Muscle of leg (tissue), 11 donors: ENCODE data around the gene ZNF341. TPM values are rescaled to one million over a fixed set of nuclear protein-coding genes. Genes with fewer than 3 reads are reported as not detected.
"Not testable (repeated sequence)": the region's sequence is repeated elsewhere in the genome, so short reads cannot be mapped to it uniquely, and the experiment has no call there.

ENCODE experiments used
- DNase-seq: peaks from one replicate; pipeline ENCODE4 v3.0.0; 2013
- H3K27ac ChIP-seq: one replicate; pipeline ENCODE4 v1.5.1; 2013; ENCODE audit warnings: mild to moderate bottlenecking, low read length, control low read depth
- H3K27me3 ChIP-seq: one replicate; pipeline ENCODE4 v1.6.1; 2013; ENCODE audit warnings: low read length; ENCODE audit not compliant: control insufficient read depth, insufficient read depth
- H3K36me3 ChIP-seq: one replicate; pipeline ENCODE4 v1.6.1; 2013; ENCODE audit warnings: low read length; ENCODE audit not compliant: control insufficient read depth, insufficient read depth
- H3K4me1 ChIP-seq: one replicate; pipeline ENCODE4 v1.6.1; 2013; ENCODE audit warnings: low read length; ENCODE audit not compliant: control insufficient read depth, insufficient read depth
- H3K4me3 ChIP-seq: one replicate; pipeline ENCODE4 v1.5.1; 2013; ENCODE audit warnings: low read length, control low read depth
- H3K9me3 ChIP-seq: replicated peaks from 2 replicates; pipeline ENCODE4 v1.6.1; 2013; ENCODE audit warnings: low read depth, low read length; ENCODE audit not compliant: control insufficient read depth
- WGBS: methylation state at CpG from one replicate; pipeline ENCODE4 v1.1.5; 2013; ENCODE audit warnings: missing lambda C conversion rate; ENCODE audit not compliant: insufficient coverage; 5-methylcytosine and 5-hydroxymethylcytosine counted together
- polyA plus RNA-seq, 8 donors: library from polyadenylated mRNA; unstranded; fragments of 120-200 nt; gene quantifications; one replicate each; pipeline versions ENCODE4 v1.2.1 to v1.2.3, GENCODE V29; 2013; ENCODE audit warnings: inconsistent platforms in 1 of 8, low replicate concordance in 1 of 8; ENCODE audit not compliant: insufficient read length in 8 of 8, insufficient read depth in 1 of 8
- total RNA-seq: library from RNA; stranded (reverse); fragments of 120-200 nt; gene quantifications from one replicate; pipeline ENCODE4 v1.2.4, GENCODE V29; 2013

Gene ZNF341
- total and polyA plus RNA-seq, 9 donors = 1.3 to 3.2 (median 2.8) TPM

DNA sequence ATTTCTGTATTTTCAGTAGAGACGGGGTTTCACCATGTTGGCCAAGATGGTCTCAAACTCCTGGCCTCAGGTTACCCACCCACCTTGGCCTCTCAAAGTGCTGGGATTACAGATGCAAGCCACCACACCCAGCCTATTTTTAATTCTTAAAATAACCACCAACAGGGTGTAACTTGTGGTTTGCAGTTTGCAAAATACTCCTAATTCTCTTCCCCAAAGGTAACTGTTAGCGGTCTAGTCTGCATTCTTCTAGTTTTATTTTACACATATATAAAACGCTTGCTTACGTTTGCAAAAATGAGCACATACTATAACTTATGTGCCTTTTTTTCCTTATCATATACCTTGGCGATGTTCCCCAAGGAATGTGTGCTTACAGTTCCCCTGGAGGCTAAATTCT lies 53.7 kb downstream of the ZNF341 start:
- H3K36me3 ChIP-seq = peaks cover 9% of the 10 kb centered on the region
- no peaks in the 10 kb centered on the region for H3K9me3 ChIP-seq
- no peak overlapping the region for H3K27ac ChIP-seq
- WGBS = 100% methylated on average over 1 of the region's 5 CpGs
- no peak overlapping the region for H3K4me3 ChIP-seq
- no peak for DNase-seq
- H3K27me3 ChIP-seq = no peaks in the 10 kb centered on the region
- peaks cover 7% of the 10 kb centered on the region for H3K4me1 ChIP-seq

- H3K27ac ChIP-seq = peak overlapping the region; percentile 7
- WGBS = 30% methylated on average over 7 of the region's 9 CpGs
- no peak overlapping the region for H3K4me3 ChIP-seq
- DNase-seq = no peak
- H3K27me3 ChIP-seq = no peaks in the 10 kb centered on the region
- peaks cover 13% of the 10 kb centered on the region for H3K36me3 ChIP-seq
- H3K4me1 ChIP-seq = peaks cover 7% of the 10 kb centered on the region
- H3K9me3 ChIP-seq = no peaks in the 10 kb centered on the region
Measured at GRCh38 chr20:33787253-33787891, 55.6 kb downstream of the ZNF341 start.

- 86% methylated on average over 11 of the region's 12 CpGs for WGBS
- peaks cover 12% of the 10 kb centered on the region for H3K4me1 ChIP-seq
Measured at GRCh38 chr20:33788351-33789049, 56.7 kb downstream of the ZNF341 start.

GRCh38 chr20:33789109-33789857 lies 57.5 kb downstream of the ZNF341 start:
- peaks cover 12% of the 10 kb centered on the region for H3K4me1 ChIP-seq
- H3K27ac ChIP-seq = no peak overlapping the region
- no peaks in the 10 kb centered on the region for H3K27me3 ChIP-seq
- DNase-seq = peak; percentile 42
- no peak overlapping the region for H3K4me3 ChIP-seq
- peaks cover 11% of the 10 kb centered on the region for H3K36me3 ChIP-seq
- WGBS = 71% methylated on average over 8 of the region's 11 CpGs
- H3K9me3 ChIP-seq = no peaks in the 10 kb centered on the region

More at GRCh38 chr20:33788351-33789049, 56.7 kb downstream of the ZNF341 start:
- H3K4me3 ChIP-seq = no peak overlapping the region
- no peak for DNase-seq
- H3K27me3 ChIP-seq = no peaks in the 10 kb centered on the region
- no peaks in the 10 kb centered on the region for H3K9me3 ChIP-seq
- H3K36me3 ChIP-seq = peaks cover 11% of the 10 kb centered on the region
- no peak overlapping the region for H3K27ac ChIP-seq

GRCh38 chr20:33789858-33790182 lies 58.0 kb downstream of the ZNF341 start:
- DNase-seq = no peak
- H3K4me1 ChIP-seq = peaks cover 12% of the 10 kb centered on the region
- H3K4me3 ChIP-seq = no peak overlapping the region
- WGBS = 55% methylated on average over 3 of the region's 5 CpGs
- no peaks in the 10 kb centered on the region for H3K27me3 ChIP-seq
- peaks cover 11% of the 10 kb centered on the region for H3K36me3 ChIP-seq
- H3K9me3 ChIP-seq = no peaks in the 10 kb centered on the region
- no peak overlapping the region for H3K27ac ChIP-seq

DNA sequence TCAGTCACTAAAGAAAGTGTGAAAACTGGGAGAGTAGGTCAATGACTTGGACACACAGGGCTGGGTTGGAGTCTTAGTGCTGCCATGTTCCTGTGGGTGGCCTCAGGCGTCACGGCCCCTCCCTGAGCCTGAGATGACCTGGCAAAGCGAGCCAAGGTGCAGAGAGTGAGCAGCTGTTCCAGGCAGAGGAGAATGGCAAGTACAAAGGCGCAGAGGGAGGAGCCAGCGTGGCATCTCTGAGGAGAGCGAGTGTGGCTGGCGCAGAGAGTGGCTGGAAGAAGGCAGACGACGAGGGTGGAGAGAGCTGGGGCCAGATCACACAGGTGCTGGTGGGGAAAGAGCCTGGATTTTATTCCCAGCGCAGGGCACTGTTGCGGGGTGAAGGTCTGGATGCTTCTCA lies 58.8 kb downstream of the ZNF341 start:
- no peak overlapping the region for H3K4me3 ChIP-seq
- peaks cover 12% of the 10 kb centered on the region for H3K4me1 ChIP-seq
- H3K36me3 ChIP-seq = peaks cover 11% of the 10 kb centered on the region
- no peak for DNase-seq
- no peaks in the 10 kb centered on the region for H3K9me3 ChIP-seq
- no peak overlapping the region for H3K27ac ChIP-seq
- WGBS = 82% methylated on average over 11 of the region's 11 CpGs
- H3K27me3 ChIP-seq = no peaks in the 10 kb centered on the region

DNA sequence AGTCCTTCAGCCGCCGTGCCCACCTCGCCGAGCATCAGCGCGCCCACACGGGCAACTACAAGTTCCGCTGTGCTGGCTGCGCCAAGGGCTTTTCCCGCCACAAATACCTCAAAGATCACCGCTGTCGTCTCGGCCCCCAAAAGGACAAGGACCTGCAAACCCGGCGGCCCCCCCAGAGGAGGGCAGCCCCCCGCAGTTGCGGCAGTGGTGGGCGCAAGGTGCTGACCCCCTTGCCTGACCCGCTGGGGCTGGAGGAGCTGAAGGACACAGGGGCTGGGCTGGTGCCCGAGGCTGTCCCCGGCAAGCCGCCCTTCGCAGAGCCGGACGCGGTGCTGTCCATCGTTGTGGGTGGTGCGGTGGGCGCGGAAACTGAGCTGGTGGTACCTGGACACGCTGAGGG lies 59.2 kb downstream of the ZNF341 start:
- H3K36me3 ChIP-seq = peaks cover 11% of the 10 kb centered on the region
- H3K9me3 ChIP-seq = no peaks in the 10 kb centered on the region
- peaks cover 12% of the 10 kb centered on the region for H3K4me1 ChIP-seq
- no peak overlapping the region for H3K27ac ChIP-seq
- no peak for DNase-seq
- H3K4me3 ChIP-seq = no peak overlapping the region
- 94% methylated on average over 30 of the region's 31 CpGs for WGBS
- H3K27me3 ChIP-seq = no peaks in the 10 kb centered on the region

DNA sequence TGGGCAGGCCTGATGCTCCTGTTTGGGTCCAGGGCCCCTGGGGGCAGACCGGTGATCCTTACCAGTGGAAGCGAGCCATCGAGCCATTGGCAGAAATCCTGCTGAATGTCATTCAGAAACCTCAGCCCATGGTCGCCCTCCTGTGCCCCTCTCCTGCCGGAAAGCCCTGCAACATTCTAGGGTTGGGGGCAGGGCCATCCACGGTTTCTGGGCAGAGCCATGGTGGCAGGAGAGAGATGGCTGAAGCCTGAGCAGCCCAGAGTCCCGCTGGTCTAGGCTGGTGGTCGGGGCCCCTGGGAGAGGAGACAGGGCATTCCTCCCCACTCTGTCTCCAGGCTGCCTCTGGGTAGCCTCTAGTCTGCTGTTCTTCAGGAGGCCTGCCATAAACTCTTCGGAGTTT lies 59.7 kb downstream of the ZNF341 start:
- Histone ChIP-seq H3K4me3 (no peak overlapping the region), H3K27ac (no peak overlapping the region), H3K9me3 (no peaks in the 10 kb centered on the region), H3K36me3 (peaks cover 11% of the 10 kb centered on the region), H3K4me1 (peaks cover 12% of the 10 kb centered on the region), H3K27me3 (no peaks in the 10 kb centered on the region)
- no peak for DNase-seq
- 84% methylated on average over 9 of the region's 9 CpGs for WGBS

DNA sequence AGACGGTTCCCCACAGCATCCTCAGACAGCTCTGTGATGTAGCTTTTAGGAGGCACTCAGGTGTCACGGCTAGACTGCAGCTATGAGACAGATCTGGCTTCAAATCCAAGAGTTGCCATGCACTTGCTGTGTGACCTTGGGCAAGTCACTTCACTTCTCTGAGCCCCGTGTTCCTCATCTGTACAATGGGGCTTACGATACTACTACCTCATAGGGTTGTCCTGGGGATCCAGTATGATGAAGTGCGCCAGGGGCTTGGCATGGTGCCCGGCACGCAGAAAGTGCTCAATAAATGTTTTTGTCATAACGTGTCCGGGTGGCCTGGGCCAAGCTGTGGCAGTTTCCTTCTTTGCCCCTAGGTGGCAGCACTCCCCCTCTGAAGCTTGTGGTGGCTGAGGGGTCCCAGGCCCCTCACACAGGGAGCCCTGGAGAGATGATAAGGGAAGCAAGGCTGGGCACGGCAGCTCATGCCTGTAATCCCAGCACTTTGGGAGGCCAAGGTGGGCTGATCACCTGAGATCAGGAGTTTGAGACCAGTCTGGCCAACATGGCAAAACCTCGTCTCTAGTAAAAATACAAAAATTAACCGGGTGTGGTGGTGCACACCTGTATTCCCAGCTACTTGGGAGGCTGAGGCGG lies 60.3 kb downstream of the ZNF341 start:
- no peak overlapping the region for H3K4me3 ChIP-seq
- no peak overlapping the region for H3K27ac ChIP-seq
- no peak for DNase-seq
- H3K4me1 ChIP-seq = peaks cover 12% of the 10 kb centered on the region
- peaks cover 11% of the 10 kb centered on the region for H3K36me3 ChIP-seq
- H3K27me3 ChIP-seq = no peaks in the 10 kb centered on the region
- H3K9me3 ChIP-seq = no peaks in the 10 kb centered on the region
- 58% methylated on average over 11 of the region's 13 CpGs for WGBS

DNA sequence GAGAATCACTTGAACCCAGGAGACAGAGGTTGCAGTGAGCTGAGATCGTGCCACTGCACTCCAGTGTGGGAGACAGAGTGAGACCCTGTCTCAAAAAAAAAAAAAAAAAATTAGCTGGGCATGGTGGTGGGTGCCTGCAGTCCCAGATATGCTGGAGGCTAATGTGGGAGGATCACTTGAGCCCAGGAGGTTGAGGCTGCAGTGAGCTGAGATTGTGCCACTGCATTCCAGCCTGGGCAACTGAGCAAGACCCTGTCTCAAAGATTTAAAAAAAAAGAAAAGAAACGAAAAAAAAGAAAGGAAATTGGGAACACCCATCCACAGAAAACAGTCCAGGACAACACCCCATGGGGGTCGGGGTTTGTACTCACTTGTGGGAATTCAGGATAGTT lies 60.8 kb downstream of the ZNF341 start:
- H3K27ac ChIP-seq, H3K9me3 ChIP-seq, DNase-seq, H3K27me3 ChIP-seq, H3K4me3 ChIP-seq: not testable (repeated sequence)
- Histone ChIP-seq H3K36me3 (peaks cover 11% of the 10 kb centered on the region), H3K4me1 (peaks cover 12% of the 10 kb centered on the region)
- WGBS = no CpG with 5 or more reads among the region's 3 CpGs
